Liver (tissue), 9 donors: ENCODE results near the gene FZD7. TPM values are rescaled to one million over a fixed set of nuclear protein-coding genes. Genes with fewer than 3 reads are reported as not detected.

Experiments
- DNase-seq: peaks from one replicate; pipeline ENCODE4 v3.0.0-alpha.2; 2017; ENCODE audit warnings: low spot score
- H3K27ac ChIP-seq, 2 donors: one replicate each; pipeline ENCODE4 v1.7.0; 2013; ENCODE audit warnings: inconsistent platforms in 2 of 2, low read length in 2 of 2, control low read depth in 1 of 2, low read depth in 1 of 2, mild to moderate bottlenecking in 1 of 2
- H3K27me3 ChIP-seq, 4 donors: one replicate each; pipeline versions ENCODE4 v1.6.1 to v1.7.0; 2013; ENCODE audit warnings: low read length in 3 of 4, inconsistent platforms in 1 of 4, mild to moderate bottlenecking in 1 of 4, moderate library complexity in 1 of 4; ENCODE audit not compliant: control insufficient read depth in 4 of 4, insufficient read depth in 4 of 4
- H3K36me3 ChIP-seq, 4 donors: one replicate each; pipeline versions ENCODE4 v1.6.1 to v1.7.0; 2013; ENCODE audit warnings: low read length in 3 of 4, mild to moderate bottlenecking in 3 of 4, low read depth in 1 of 4, moderate library complexity in 1 of 4; ENCODE audit not compliant: control insufficient read depth in 4 of 4, insufficient read depth in 3 of 4
- H3K4me1 ChIP-seq, 4 donors: one replicate each; pipeline versions ENCODE4 v1.6.1 to v1.7.0; 2013; ENCODE audit warnings: low read length in 3 of 4, mild to moderate bottlenecking in 3 of 4, moderate library complexity in 1 of 4; ENCODE audit not compliant: control insufficient read depth in 4 of 4, insufficient read depth in 4 of 4
- H3K4me3 ChIP-seq, 3 donors: one replicate each; pipeline versions ENCODE4 v1.6.1 to v1.7.0; 2013; ENCODE audit warnings: low read length in 3 of 3, control low read depth in 1 of 3, low read depth in 1 of 3, mild to moderate bottlenecking in 1 of 3
- H3K9ac ChIP-seq, 2 donors: one replicate each; pipeline ENCODE4 v1.7.0; 2013; ENCODE audit warnings: low read length in 2 of 2, mild to moderate bottlenecking in 2 of 2, moderate library complexity in 2 of 2, control low read depth in 1 of 2, low read depth in 1 of 2
- H3K9me3 ChIP-seq, 4 donors: one replicate each; pipeline versions ENCODE4 v1.6.1 to v1.7.0; 2013; ENCODE audit warnings: low read length in 3 of 4; ENCODE audit not compliant: control insufficient read depth in 4 of 4
- EGR1 ChIP-seq, 2 donors: IDR thresholded peaks; 2 replicates each; pipeline ENCODE4 v1.6.1; 2016 to 2018; ENCODE audit warnings: antibody characterized with exemption in 2 of 2, low read depth in 2 of 2
- FOXA1 ChIP-seq: IDR thresholded peaks from 2 replicates; pipeline ENCODE4 v1.6.1; 2016; ENCODE audit warnings: antibody characterized with exemption
- HNF4A ChIP-seq, 2 donors: conservative IDR thresholded peaks; 2 replicates each; pipeline ENCODE4 v1.6.1; 2016; ENCODE audit warnings: antibody characterized with exemption in 2 of 2, mild to moderate bottlenecking in 2 of 2
- HNF4G ChIP-seq: IDR thresholded peaks from 2 replicates; pipeline ENCODE4 v1.6.1; 2016; ENCODE audit warnings: antibody characterized with exemption
- JUND ChIP-seq, 2 donors: IDR thresholded peaks; 2 replicates each; pipeline ENCODE4 v1.6.1; 2016; ENCODE audit warnings: antibody characterized with exemption in 2 of 2
- NR2F2 ChIP-seq: IDR thresholded peaks from 2 replicates; pipeline ENCODE4 v1.6.1; 2016; ENCODE audit warnings: antibody characterized with exemption
- RAD21 ChIP-seq, 2 donors: IDR thresholded peaks; 2 replicates each; pipeline ENCODE4 v1.6.1; 2016; ENCODE audit warnings: antibody characterized with exemption in 2 of 2, mild to moderate bottlenecking in 2 of 2
- RXRA ChIP-seq, 2 donors: IDR thresholded peaks; 2 replicates each; pipeline ENCODE4 v1.6.1; 2017 to 2018; ENCODE audit warnings: antibody characterized with exemption in 2 of 2, mild to moderate bottlenecking in 1 of 2
- SP1 ChIP-seq: IDR thresholded peaks from 2 replicates; pipeline ENCODE4 v1.6.1; 2018; ENCODE audit warnings: antibody characterized with exemption, mild to moderate bottlenecking
- TAF1 ChIP-seq: conservative IDR thresholded peaks from 2 replicates; pipeline ENCODE4 v1.6.1; 2016; ENCODE audit warnings: antibody characterized with exemption, mild to moderate bottlenecking
- YY1 ChIP-seq: IDR thresholded peaks from 2 replicates; pipeline ENCODE4 v1.6.1; 2016; ENCODE audit warnings: antibody characterized with exemption, mild to moderate bottlenecking
- WGBS: extraction: QIAGEN DNeasy Blood & Tissue Kit; methylation state at CpG from one replicate; pipeline ENCODE4 v1.1.7; 2013; 5-methylcytosine and 5-hydroxymethylcytosine counted together
- polyA plus RNA-seq, 2 donors: library from polyadenylated mRNA; stranded (reverse) in 1 of 2; unstranded in 1 of 2; fragments of 200-250 nt in 1 of 2; fragments of >200 nt in 1 of 2; fragmentation: Nextera tagmentation in 1 of 2; extraction: Ambion mirVana in 1 of 2; gene quantifications; one replicate each; pipeline versions ENCODE4 v1.2.1 to v1.2.3, GENCODE V29; 2013 to 2015
- total RNA-seq, 2 donors: library from RNA; depleted of rRNA; stranded (reverse); fragments of >200 nt; gene quantifications; one replicate each; pipeline ENCODE4 v1.2.3, GENCODE V29; 2014
- TF ChIP-seq, protein P1 (sequence below): fragments of 150-350 bp; IDR thresholded peaks from 2 replicates; pipeline ENCODE4 v1.5.1; 2017; ENCODE audit warnings: improper control_type of control experiment, low read depth, low read length; ENCODE audit not compliant: missing input control
- TF ChIP-seq, protein P2 (sequence below): IDR thresholded peaks from 2 replicates; pipeline ENCODE4 v1.6.1; 2016; ENCODE audit warnings: antibody characterized with exemption
- TF ChIP-seq, protein P3 (sequence below): IDR thresholded peaks from 2 replicates; pipeline ENCODE4 v1.6.1; 2016; ENCODE audit warnings: antibody characterized with exemption, mild to moderate bottlenecking
- TF ChIP-seq, protein P4 (sequence below): IDR thresholded peaks from 2 replicates; pipeline ENCODE4 v1.6.1; 2016; ENCODE audit warnings: antibody characterized with exemption
- donor health status: healthy.
- donor health status: healthy.
- donor health status: healthy.
- donor health status: healthy.
- donor health status: healthy.

The FZD7 gene
- total and polyA plus RNA-seq, 4 donors, result 0.21 to 1.5 (median 0.92) TPM

DNA sequence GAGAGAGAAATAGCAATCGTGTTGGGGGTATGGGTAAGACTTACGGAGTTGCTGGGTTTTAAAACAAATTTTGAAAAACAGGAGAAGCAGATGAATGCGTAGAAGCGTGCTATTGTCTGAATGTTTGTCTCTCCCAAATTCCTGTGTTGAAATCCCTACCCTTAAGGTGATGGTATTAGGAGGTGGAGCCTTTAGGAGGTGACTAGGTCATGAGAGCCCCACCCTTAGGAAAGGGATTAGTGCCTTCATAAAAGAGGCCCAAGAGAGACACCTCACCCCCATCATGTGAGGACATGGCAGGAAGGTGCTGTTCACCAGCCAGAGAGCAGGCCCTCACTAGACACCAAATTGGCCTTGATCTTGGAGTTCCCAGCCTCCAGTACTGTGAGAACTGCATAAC is 40.7 kb upstream of the FZD7 start (continued):
- TF ChIP-seq, protein P1, sequence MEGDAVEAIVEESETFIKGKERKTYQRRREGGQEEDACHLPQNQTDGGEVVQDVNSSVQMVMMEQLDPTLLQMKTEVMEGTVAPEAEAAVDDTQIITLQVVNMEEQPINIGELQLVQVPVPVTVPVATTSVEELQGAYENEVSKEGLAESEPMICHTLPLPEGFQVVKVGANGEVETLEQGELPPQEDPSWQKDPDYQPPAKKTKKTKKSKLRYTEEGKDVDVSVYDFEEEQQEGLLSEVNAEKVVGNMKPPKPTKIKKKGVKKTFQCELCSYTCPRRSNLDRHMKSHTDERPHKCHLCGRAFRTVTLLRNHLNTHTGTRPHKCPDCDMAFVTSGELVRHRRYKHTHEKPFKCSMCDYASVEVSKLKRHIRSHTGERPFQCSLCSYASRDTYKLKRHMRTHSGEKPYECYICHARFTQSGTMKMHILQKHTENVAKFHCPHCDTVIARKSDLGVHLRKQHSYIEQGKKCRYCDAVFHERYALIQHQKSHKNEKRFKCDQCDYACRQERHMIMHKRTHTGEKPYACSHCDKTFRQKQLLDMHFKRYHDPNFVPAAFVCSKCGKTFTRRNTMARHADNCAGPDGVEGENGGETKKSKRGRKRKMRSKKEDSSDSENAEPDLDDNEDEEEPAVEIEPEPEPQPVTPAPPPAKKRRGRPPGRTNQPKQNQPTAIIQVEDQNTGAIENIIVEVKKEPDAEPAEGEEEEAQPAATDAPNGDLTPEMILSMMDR, result no peak
- no peak for TF ChIP-seq TAF1
- no peak for TF ChIP-seq HNF4G
- TF ChIP-seq NR2F2, result no peak

DNA sequence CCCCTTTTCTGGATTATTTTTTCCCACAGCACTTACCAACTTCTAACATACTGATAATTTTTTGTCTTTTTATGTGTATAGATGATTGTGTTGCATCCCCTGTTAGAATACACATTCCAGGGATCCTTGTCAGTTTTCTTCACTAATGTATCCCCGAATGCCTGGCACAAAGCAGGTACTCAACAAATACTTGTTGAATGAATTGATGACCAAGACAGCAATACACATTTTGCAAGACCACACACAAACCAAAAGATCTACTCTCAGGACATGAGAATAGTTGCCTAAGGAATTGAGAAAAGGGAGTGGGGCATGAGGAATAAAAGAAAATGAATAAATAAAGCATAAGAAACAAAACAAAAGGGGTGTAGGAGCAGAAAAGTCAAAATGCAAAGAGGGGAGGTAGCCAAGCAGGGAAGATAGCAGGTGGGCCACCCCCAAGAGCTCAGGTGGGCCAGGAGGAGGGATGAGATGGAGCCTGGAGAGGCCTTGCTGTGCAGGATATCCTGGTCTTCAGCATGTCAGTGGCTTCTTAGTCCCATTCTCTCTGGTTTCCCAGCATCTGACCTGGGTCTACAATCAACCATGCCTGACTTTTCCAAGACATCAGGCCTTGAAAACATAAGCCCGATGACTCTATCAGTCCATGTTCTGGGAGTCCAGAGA is 38.5 kb upstream of the FZD7 start:
- Histone ChIP-seq H3K9me3 (no peaks in the 10 kb centered on the region), H3K9ac (no peak overlapping the region), H3K4me3 (no peak overlapping the region), H3K36me3 (no peaks in the 10 kb centered on the region), H3K27ac (no peak overlapping the region), H3K27me3 (no peaks in the 10 kb centered on the region), H3K4me1 (no peaks in the 10 kb centered on the region)
- DNase-seq, result no peak
- WGBS, result 91% methylated on average over 2 of the region's 2 CpGs
- TF ChIP-seq SP1 (no peak), HNF4G (no peak), JUND (IDR thresholded peaks at IDR 0.05) (no peak), TAF1 (no peak), EGR1 (IDR thresholded peaks at IDR 0.05; ENCODE audit: low read depth in 2 of 2) (no peak), HNF4A (conservative IDR thresholded peaks at IDR 0.05) (no peak), RAD21 (IDR thresholded peaks at IDR 0.05) (no peak), RXRA (IDR thresholded peaks at IDR 0.05) (no peak), YY1 (no peak), NR2F2 (no peak), FOXA1 (no peak)
- TF ChIP-seq, protein P1, result no peak
- TF ChIP-seq, protein P2, sequence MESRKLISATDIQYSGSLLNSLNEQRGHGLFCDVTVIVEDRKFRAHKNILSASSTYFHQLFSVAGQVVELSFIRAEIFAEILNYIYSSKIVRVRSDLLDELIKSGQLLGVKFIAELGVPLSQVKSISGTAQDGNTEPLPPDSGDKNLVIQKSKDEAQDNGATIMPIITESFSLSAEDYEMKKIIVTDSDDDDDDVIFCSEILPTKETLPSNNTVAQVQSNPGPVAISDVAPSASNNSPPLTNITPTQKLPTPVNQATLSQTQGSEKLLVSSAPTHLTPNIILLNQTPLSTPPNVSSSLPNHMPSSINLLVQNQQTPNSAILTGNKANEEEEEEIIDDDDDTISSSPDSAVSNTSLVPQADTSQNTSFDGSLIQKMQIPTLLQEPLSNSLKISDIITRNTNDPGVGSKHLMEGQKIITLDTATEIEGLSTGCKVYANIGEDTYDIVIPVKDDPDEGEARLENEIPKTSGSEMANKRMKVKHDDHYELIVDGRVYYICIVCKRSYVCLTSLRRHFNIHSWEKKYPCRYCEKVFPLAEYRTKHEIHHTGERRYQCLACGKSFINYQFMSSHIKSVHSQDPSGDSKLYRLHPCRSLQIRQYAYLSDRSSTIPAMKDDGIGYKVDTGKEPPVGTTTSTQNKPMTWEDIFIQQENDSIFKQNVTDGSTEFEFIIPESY, result no peak
- TF ChIP-seq, protein P3, sequence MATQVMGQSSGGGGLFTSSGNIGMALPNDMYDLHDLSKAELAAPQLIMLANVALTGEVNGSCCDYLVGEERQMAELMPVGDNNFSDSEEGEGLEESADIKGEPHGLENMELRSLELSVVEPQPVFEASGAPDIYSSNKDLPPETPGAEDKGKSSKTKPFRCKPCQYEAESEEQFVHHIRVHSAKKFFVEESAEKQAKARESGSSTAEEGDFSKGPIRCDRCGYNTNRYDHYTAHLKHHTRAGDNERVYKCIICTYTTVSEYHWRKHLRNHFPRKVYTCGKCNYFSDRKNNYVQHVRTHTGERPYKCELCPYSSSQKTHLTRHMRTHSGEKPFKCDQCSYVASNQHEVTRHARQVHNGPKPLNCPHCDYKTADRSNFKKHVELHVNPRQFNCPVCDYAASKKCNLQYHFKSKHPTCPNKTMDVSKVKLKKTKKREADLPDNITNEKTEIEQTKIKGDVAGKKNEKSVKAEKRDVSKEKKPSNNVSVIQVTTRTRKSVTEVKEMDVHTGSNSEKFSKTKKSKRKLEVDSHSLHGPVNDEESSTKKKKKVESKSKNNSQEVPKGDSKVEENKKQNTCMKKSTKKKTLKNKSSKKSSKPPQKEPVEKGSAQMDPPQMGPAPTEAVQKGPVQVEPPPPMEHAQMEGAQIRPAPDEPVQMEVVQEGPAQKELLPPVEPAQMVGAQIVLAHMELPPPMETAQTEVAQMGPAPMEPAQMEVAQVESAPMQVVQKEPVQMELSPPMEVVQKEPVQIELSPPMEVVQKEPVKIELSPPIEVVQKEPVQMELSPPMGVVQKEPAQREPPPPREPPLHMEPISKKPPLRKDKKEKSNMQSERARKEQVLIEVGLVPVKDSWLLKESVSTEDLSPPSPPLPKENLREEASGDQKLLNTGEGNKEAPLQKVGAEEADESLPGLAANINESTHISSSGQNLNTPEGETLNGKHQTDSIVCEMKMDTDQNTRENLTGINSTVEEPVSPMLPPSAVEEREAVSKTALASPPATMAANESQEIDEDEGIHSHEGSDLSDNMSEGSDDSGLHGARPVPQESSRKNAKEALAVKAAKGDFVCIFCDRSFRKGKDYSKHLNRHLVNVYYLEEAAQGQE, result no peak
- TF ChIP-seq, protein P4, sequence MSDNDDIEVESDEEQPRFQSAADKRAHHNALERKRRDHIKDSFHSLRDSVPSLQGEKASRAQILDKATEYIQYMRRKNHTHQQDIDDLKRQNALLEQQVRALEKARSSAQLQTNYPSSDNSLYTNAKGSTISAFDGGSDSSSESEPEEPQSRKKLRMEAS, result no peak
